NB4 (cell line): ENCODE measurements around the gene ZNF407.

Experiments
- DNase-seq: peaks from one replicate; pipeline ENCODE4 v3.0.0; 2010; ENCODE audit warnings: low read depth
- H3K4me3 ChIP-seq: one replicate; pipeline ENCODE4 v1.5.1; 2011; ENCODE audit warnings: mild to moderate bottlenecking, low read depth, low read length, moderate library complexity
- CTCF ChIP-seq: IDR thresholded peaks from one replicate; pipeline ENCODE4 v1.5.1; 2012; ENCODE audit warnings: low read depth, low read length
- MAX ChIP-seq: IDR thresholded peaks from 2 replicates; pipeline ENCODE4 v1.6.1; 2011; ENCODE audit warnings: low read depth, low read length
- MYC ChIP-seq: IDR thresholded peaks from 2 replicates; pipeline ENCODE4 v1.6.1; 2011; ENCODE audit warnings: low read depth, low read length
- POLR2A ChIP-seq: IDR thresholded peaks from 2 replicates; pipeline ENCODE4 v1.6.1; 2011; ENCODE audit warnings: mild to moderate bottlenecking; ENCODE audit not compliant: insufficient read length; ENCODE audit errors: extremely low read depth

Gene ZNF407

GRCh38 chr18:74637070-74637469 lies 39.4 kb downstream of the ZNF407 start:
- TF ChIP-seq CTCF = no peak
- DNase-seq = no peak
- no peak overlapping the region for H3K4me3 ChIP-seq

- no peak for DNase-seq
- no peak overlapping the region for H3K4me3 ChIP-seq
- TF ChIP-seq MYC = no peak
- TF ChIP-seq CTCF = no peak
- no peak for TF ChIP-seq MAX
- no peak for TF ChIP-seq POLR2A
Observed at GRCh38 chr18:74638210-74638609, 40.5 kb downstream of the ZNF407 start.

GRCh38 chr18:74644713-74645112 lies 47.0 kb downstream of the ZNF407 start:
- TF ChIP-seq MYC = no peak
- TF ChIP-seq POLR2A = no peak
- no peak for TF ChIP-seq CTCF
- TF ChIP-seq MAX = no peak
- no peak overlapping the region for H3K4me3 ChIP-seq
- no peak for DNase-seq

- no peak overlapping the region for H3K4me3 ChIP-seq
- DNase-seq = no peak
- TF ChIP-seq CTCF (no peak), MYC (no peak), POLR2A (no peak), MAX (no peak)
Observed at GRCh38 chr18:74645679-74646078, 48.0 kb downstream of the ZNF407 start.

GRCh38 chr18:74651327-74652128 lies 53.9 kb downstream of the ZNF407 start:
- H3K4me3 ChIP-seq = no peak overlapping the region
- no peak for DNase-seq
- no peak for TF ChIP-seq POLR2A
- no peak for TF ChIP-seq CTCF
- no peak for TF ChIP-seq MAX
- TF ChIP-seq MYC = no peak
